HuH-7.5 (cell line): Measurements from ENCODE around the gene ENG.

Experiments used
- DNase-seq: peaks from one replicate; pipeline ENCODE4 v3.0.0; 2011; ENCODE audit warnings: low spot score

The ENG gene

GRCh38 chr9:127776195-127776923, 78.1 kb downstream of the ENG start:
- no peak for DNase-seq

DNA sequence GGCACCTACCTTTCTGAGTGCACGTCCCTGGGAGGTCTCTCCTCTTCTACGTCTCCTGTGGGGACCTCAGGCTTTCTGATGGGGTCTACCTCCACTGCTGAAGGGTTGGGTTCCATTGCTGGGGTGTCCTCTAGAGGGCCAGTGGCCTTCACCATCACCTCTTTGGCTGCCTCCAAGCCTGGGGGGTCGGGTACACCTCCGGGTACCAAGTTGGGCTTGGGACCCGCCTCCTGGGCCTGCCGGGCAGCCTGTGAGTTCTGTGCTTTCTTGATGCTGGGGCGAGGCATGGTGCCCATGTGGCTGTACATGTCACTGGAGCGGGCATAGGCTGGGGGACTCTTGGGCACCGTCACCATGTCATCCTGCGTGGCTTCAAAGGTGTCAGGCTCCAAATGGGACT, 80.5 kb downstream of the ENG start:
- no peak for DNase-seq

DNA sequence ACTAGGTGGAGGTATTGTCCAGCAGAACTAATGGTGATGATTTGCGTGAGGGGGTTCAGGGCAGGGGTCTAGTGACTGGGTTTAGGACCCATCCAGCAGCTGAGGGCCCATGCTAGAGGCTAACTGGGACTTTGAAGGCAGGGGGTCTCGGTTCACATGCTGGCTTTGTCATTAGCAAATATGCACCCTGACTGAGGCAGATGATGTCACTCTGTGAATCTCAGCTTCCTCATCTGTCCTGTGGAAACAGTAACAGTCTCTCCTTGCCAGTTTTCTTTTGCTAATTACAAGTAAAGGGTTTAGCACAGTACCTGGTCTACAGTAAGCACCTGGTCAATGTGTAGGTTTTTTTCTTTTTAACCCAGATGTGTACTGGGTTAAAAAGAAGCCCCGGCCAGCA, 81.2 kb downstream of the ENG start:
- no peak for DNase-seq

- no peak for DNase-seq
Observed at GRCh38 chr9:127772603-127773002, 81.9 kb downstream of the ENG start.

DNA sequence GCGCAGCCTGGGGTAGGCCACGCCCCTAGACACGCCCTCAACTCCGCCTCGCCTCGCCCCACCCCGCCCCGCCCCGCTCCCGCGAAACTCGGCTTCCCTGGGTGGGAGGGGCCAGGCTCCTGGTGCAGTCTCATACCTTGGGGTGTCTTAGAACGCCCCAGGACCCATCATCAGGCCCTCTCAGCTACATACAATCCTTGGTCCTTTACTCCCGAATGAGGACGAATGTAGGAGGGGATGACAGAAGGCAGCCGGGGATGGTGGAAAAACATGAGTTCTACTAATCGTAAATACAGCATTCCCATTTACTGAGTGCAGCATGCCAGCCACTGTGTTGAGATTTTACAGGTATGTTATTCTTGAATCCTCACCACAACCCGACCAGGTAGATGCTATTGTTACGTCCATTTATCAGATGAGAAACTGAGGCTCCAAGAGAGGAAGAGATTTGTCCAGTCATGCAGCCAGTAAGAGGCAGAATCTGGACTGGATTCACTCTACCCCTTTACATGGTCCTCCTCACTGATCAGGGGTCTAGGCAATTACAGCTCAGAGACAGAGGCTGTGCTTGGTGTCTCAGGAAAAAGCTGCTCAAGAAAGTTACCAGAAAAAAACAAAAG, 82.8 kb downstream of the ENG start:
- no peak for DNase-seq

- DNase-seq: peak; percentile 92
Observed at GRCh38 chr9:127770905-127771569, 83.4 kb downstream of the ENG start.

DNA sequence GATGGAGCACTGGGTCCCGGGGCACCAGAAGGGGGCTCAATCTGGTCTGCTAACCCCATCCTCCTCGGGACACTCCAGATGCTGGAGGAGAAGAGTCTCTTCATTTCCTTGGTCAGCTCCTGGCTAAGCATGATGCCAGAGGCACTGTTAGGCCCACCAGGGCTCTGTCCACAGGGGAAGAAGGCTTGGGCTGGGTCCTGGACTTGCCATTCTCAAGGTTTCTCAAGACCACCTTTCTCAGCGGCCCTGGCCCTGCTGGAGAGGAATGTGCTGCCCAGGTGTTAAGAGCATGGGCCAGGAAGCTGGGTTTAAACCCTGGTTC, 83.9 kb downstream of the ENG start:
- DNase-seq: no peak

DNA sequence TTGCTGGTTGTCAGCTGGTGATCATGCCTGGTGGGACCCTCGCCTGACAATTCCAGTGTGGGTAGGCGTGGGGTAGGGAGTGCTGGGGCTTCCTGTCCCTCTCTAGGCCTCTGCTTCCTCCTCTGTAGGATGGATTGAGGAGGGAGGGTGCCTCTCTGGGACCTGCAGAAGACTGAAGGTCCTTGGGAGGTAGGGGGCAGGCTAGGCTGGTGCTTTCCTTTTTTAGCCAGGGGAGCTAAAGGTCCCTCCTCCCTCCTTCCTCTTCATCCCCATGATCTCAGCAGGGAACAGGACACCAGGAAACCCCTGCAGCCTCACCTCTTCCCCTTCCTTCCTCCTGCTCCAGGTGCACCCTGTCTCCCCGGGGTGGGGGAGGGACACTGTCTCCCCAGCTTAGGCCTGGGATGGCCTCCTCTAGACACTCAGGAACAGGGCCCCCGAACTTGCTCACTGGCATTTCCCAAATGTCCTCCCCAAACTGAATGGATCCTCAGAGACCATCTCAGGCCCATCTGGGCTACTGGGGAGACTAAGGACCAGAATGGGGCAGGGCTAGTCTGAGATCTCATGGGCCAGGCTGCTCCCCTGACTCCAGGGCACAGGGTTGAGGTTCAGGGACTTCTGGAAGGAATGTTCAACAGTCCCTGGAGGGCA, 84.4 kb downstream of the ENG start:
- no peak for DNase-seq

DNA sequence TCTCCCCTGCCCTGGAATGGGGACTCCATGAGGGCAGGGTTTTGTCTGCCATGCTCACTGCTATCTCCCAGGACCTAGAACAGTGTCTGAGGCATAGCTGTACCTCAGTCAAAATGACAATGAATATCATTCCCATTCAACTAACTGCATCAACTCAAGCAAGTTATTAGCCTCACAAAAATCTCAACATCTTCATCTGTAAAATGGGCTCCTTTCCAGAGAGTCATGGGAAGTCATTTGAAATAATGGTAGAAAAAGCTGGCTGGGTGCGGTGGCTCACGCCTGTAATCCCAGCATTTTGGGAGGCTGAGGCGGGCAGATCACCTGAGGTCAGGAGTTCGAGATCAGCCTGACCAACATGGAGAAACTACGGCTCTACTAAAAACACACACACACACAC, 85.4 kb downstream of the ENG start:
- no peak for DNase-seq

DNA sequence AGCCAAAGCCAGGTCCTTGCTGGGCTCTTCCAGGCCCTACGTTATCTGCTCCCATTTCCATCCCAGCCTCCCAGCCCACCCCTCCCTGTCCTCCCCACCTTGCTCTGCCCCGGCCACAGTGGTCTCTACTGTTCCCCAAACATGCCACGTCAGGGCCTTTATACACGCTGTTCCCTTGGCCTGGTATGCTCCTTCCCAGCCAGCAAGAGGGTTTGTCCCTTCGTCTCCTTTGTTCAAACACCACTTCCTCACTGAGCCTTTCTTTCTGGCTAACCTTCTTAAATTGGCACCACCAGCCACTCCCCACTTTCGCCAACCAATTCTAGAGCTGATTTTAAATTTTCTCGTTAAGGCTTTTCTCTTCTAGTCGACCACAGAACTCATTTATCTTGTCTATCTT, 85.8 kb downstream of the ENG start:
- no peak for DNase-seq

- DNase-seq: no peak
Observed at GRCh38 chr9:127767909-127768331, 86.5 kb downstream of the ENG start.

DNA sequence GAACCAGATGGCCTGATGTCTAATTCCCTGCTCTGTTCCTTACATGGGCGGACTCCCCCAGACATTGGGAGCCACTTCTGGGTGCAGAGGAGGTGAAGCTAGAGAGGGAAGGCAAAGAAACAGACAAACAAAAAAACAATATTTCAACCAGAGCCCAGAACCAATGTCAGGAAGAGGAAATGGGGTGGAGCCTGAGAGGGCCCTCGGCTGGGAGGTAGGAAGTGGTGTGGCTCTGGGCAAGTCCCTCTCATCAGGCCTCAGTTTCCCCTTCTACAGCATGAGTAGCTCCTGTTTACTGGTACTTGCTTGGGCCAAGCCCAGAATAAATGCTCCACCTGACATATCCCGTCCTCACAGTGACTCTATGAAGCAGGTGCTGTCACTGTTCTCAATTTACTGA, 87.0 kb downstream of the ENG start:
- DNase-seq: no peak

GRCh38 chr9:127765418-127765817, 89.0 kb downstream of the ENG start:
- DNase-seq: no peak
